ENCODE measurements around the gene ILKAP.

Gene ILKAP

GRCh38 chr2:238121511-238122286, 81.8 kb downstream of the ILKAP start:
- FAIRE-seq = no peak

DNA sequence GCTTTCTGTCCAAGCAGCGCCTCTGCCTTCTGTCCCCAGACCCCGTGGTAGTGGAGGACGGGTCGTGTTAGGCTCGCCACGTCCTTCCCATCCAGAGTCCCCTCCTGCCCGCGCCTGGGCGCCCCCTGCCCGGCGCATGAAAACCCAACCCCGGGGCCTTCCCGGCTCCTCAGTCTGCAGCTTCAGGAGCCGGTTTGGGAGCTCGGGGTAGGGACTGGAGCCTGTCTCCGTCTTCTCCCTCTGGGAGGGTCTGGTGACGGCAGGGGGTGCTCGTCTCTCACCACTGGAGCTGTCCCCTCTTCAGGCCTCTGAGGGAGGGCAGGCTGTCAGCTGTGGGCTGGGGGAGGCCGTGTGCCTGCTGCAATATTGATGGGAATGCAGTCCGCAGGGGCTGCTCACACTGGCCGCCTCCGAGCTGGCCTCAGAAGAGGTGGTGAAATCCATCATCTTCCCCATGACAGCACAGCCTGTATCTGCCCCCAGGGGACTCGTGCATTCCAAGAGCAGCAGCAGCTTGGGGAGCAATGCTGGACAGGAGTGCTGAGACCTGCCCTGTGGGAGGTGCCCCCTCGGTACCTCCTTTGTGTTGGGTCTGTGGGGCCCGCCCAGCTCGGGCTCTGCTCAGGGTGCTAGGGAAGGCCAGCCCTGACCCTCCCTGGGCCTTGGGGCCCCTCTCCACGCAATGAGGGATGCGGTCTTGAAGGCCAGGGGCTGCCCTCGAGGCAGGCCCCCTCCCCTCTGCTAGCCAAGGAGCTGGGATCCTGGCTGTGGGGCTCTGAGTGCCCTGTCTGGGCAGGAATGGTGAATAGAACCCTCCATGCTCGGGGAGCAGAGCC, 82.8 kb downstream of the ILKAP start:
- FAIRE-seq = no peak

Measured in endometrium (tissue), 2 donors.